Measurements from ENCODE around the gene FLOT1. TPM values are rescaled to one million over a fixed set of nuclear protein-coding genes. Genes with fewer than 3 reads are reported as not detected.

Gene FLOT1
- total and polyA plus RNA-seq, 9 of the 15 experiments (the other 6 are each of a cell fraction or from before 2014, with no cell fraction given), result 11.7 to 149 (median 118) TPM

- H3K4me1 ChIP-seq (replicated peaks in 1 of 2; ENCODE audit: control insufficient read depth in 2 of 2, insufficient read depth in 2 of 2, low read length in 2 of 2), result peaks cover 12 to 17% of the 10 kb centered on the region in 2 experiments
- DNase-seq (ENCODE audit: extremely low read depth in 1 of 4, low spot score in 3 of 4) (no peak), FAIRE-seq (no peak), ATAC-seq (no peak)
- H3K27ac ChIP-seq (ENCODE audit: extremely low read depth, low read depth, low read length), result no peak overlapping the region
- CTCF ChIA-PET (ENCODE audit: low intra/inter-chr PET ratio), result no interaction called here
- no peak overlapping the region for H3K4me2 ChIP-seq (ENCODE audit: insufficient read depth, low read length)
- H3K9me3 ChIP-seq (replicated peaks; ENCODE audit: control insufficient read depth, insufficient read depth, low read depth, low read length), result no peaks in the 10 kb centered on the region
- no peaks in the 10 kb centered on the region for H3K79me2 ChIP-seq (ENCODE audit: control insufficient read depth, insufficient read depth, low read length)
- H3K4me3 ChIP-seq, result no peak overlapping the region
- TF ChIP-seq KDM5B (IDR thresholded peaks at IDR 0.05; ENCODE audit: insufficient replicate concordance, low read depth, low read length) (no peak), XRCC3 (IDR thresholded peaks at IDR 0.05) (no peak), SREBF2 (CRISPR knock-in tag; IDR thresholded peaks at IDR 0.05) (no peak)
- in situ Hi-C loops (cut with MboI), result no loop called here
- 82% methylated on average over 3 of the region's 3 CpGs for WGBS (ENCODE audit: insufficient coverage, low coverage, missing lambda C conversion rate)
- no peak overlapping the region; a peak in 1 of 4 replicates for H3K9ac ChIP-seq (ENCODE audit: insufficient read depth in 1 of 2, low read depth in 2 of 2, low read length in 2 of 2)
- H3K36me3 ChIP-seq (ENCODE audit: control insufficient read depth, insufficient read depth, low read length), result no peaks in the 10 kb centered on the region
- no peaks in the 10 kb centered on the region for H3K9me1 ChIP-seq (ENCODE audit: control insufficient read depth, insufficient read depth, low read length)
- H3K27me3 ChIP-seq (ENCODE audit: control insufficient read depth in 2 of 2, insufficient read depth in 2 of 2, low read length in 2 of 2), result no peaks in the 10 kb centered on the region
- H2AFZ ChIP-seq (ENCODE audit: low read depth, low read length), result no peak overlapping the region
- no peaks in the 10 kb centered on the region for H4K20me1 ChIP-seq (replicated peaks; ENCODE audit: control insufficient read depth, insufficient read depth, low read length)
- intact Hi-C loops (cut with micrococcal nuclease), result no loop called here
- POLR2A ChIA-PET, result interaction anchor here (0.6 to 1.2 kb wide), 8 partner anchors 9 to 219 kb away, joined by 3 to 5 read pairs (median 3); no protein-coding TSS in a partner anchor
- no TSS peak for BruUV-seq (replicated peaks)
These were observed 34.6 kb upstream of the FLOT1 start for GRCh38 chr6:30777155-30777485.

GRCh38 chr6:30776390-30777154, 34.1 kb upstream of the FLOT1 start:
- TF ChIP-seq FOXO4 (CRISPR knock-in tag; IDR thresholded peaks at IDR 0.05), result no peak
- no peak for TF ChIP-seq BHLHE40 (IDR thresholded peaks at IDR 0.05; ENCODE audit: low read length)
- TF ChIP-seq VEZF1 (CRISPR knock-in tag; IDR thresholded peaks at IDR 0.05), result no peak
- TF ChIP-seq SPI1 (IDR thresholded peaks at IDR 0.05; ENCODE audit: borderline replicate concordance, low read depth, low read length), result peak; percentile 50; the same call in 1 of the 2 replicates
- H4K20me1 ChIP-seq (replicated peaks; ENCODE audit: control insufficient read depth, insufficient read depth, low read length), result no peaks in the 10 kb centered on the region
- no peak overlapping the region for H3K27ac ChIP-seq (ENCODE audit: extremely low read depth, low read depth, low read length)
- H3K79me2 ChIP-seq (ENCODE audit: control insufficient read depth, insufficient read depth, low read length), result no peaks in the 10 kb centered on the region
- DNase-seq (ENCODE audit: extremely low read depth in 1 of 4, low spot score in 3 of 4), result no peak
- H3K9me3 ChIP-seq (replicated peaks; ENCODE audit: control insufficient read depth, insufficient read depth, low read depth, low read length), result no peaks in the 10 kb centered on the region
- WGBS (ENCODE audit: insufficient coverage, low coverage, missing lambda C conversion rate), result 86% methylated on average over 5 of the region's 5 CpGs
- H3K27me3 ChIP-seq (ENCODE audit: control insufficient read depth in 2 of 2, insufficient read depth in 2 of 2, low read length in 2 of 2), result no peaks in the 10 kb centered on the region
- H3K9ac ChIP-seq (ENCODE audit: insufficient read depth in 1 of 2, low read depth in 2 of 2, low read length in 2 of 2), result no peak overlapping the region
- intact Hi-C loops (cut with micrococcal nuclease), result no loop called here
- POLR2A ChIA-PET, result interaction anchor here (0.6 to 1.2 kb wide), 9 partner anchors 8 to 219 kb away, joined by 3 to 5 read pairs (median 3); partner anchors contain the start of gene MDC1
- H3K36me3 ChIP-seq (ENCODE audit: control insufficient read depth, insufficient read depth, low read length), result no peaks in the 10 kb centered on the region
- no TSS peak for BruUV-seq (replicated peaks)
- in situ Hi-C loops (cut with MboI), result no loop called here
- peak overlapping the region; percentile 7; the same call in 1 of the 2 replicates for H2AFZ ChIP-seq (ENCODE audit: low read depth, low read length)
- CTCF ChIA-PET (ENCODE audit: low intra/inter-chr PET ratio), result no interaction called here
- no peak overlapping the region for H3K4me3 ChIP-seq
- no peaks in the 10 kb centered on the region for H3K9me1 ChIP-seq (ENCODE audit: control insufficient read depth, insufficient read depth, low read length)
- no peak overlapping the region for H3K4me2 ChIP-seq (ENCODE audit: insufficient read depth, low read length)
- peaks cover 6 to 13% of the 10 kb centered on the region in 2 experiments; a peak in 4 of 5 replicates for H3K4me1 ChIP-seq (replicated peaks in 1 of 2; ENCODE audit: control insufficient read depth in 2 of 2, insufficient read depth in 2 of 2, low read length in 2 of 2)
- no peak for ATAC-seq
- FAIRE-seq, result no peak
